ENCODE measurements around the gene NPR2. TPM values are rescaled to one million over a fixed set of nuclear protein-coding genes. Genes with fewer than 3 reads are reported as not detected.

NPR2 gene
- total RNA-seq, 2 experiments from 2014 or later, result 4.7 to 9.8 TPM

DNA sequence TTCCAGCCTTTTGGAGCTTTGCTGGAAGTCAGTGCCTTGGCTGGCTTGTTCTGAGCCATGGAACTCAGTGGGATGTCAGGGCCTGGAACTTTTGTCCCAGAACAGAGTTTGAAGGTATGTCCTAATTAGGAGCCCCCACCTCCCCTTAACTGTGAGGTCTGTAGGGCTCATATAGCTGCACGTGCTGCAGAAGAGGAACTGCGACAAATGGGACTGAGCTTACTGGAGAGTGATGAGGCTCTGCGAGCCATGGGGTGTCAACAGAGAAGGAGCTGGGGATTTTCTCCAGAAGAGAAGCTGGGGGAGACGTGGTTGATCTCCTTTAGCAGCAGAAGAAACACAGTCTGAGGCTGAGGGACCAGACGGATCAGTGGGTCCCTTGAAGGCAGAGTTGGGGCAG lies 48.5 kb downstream of the NPR2 start:
- no peak for DNase-seq (ENCODE audit: low spot score)
- ChIA-PET POLR2A (interaction anchor here (1.3 kb wide), 1 partner anchor 27 kb away, joined by 5 read pairs; the partner anchor contains the start of gene SPAG8), CTCF (ENCODE audit: unreplicated experiment) (no interaction called here)
- Histone ChIP-seq H3K36me3 (ENCODE audit: insufficient read depth, low read length) (no peaks in the 10 kb centered on the region), H3K9me3 (ENCODE audit: low read length) (no peaks in the 10 kb centered on the region), H4K20me1 (ENCODE audit: insufficient read depth, low read length) (no peaks in the 10 kb centered on the region), H3K9me2 (ENCODE audit: insufficient read depth, low read length) (no peaks in the 10 kb centered on the region), H3K4me3 (ENCODE audit: low read depth, low read length, poor library complexity, severe bottlenecking) (no peak overlapping the region), H3K4me2 (ENCODE audit: low read length) (no peak overlapping the region), H3K4me1 (ENCODE audit: insufficient read depth, low read length, poor library complexity, severe bottlenecking) (peaks cover 18% of the 10 kb centered on the region), H2AFZ (ENCODE audit: low read length) (no peak overlapping the region), H3K27ac (ENCODE audit: low read depth, low read length, poor library complexity, severe bottlenecking) (no peak overlapping the region), H3K79me2 (ENCODE audit: insufficient read depth, low read depth, low read length) (no peaks in the 10 kb centered on the region)
- no peak for TF ChIP-seq EZH2phosphoT487 (IDR thresholded peaks at IDR 0.05; ENCODE audit: borderline replicate concordance, low read depth, low read length)
- TF ChIP-seq, protein P1, sequence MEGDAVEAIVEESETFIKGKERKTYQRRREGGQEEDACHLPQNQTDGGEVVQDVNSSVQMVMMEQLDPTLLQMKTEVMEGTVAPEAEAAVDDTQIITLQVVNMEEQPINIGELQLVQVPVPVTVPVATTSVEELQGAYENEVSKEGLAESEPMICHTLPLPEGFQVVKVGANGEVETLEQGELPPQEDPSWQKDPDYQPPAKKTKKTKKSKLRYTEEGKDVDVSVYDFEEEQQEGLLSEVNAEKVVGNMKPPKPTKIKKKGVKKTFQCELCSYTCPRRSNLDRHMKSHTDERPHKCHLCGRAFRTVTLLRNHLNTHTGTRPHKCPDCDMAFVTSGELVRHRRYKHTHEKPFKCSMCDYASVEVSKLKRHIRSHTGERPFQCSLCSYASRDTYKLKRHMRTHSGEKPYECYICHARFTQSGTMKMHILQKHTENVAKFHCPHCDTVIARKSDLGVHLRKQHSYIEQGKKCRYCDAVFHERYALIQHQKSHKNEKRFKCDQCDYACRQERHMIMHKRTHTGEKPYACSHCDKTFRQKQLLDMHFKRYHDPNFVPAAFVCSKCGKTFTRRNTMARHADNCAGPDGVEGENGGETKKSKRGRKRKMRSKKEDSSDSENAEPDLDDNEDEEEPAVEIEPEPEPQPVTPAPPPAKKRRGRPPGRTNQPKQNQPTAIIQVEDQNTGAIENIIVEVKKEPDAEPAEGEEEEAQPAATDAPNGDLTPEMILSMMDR (conservative IDR thresholded peaks at IDR 0.05; ENCODE audit: low read length), result no peak
- no TSS peak for BruUV-seq (replicated peaks)
- intact Hi-C loops (cut with micrococcal nuclease; ENCODE audit: unreplicated experiment), result no loop called here

DNA sequence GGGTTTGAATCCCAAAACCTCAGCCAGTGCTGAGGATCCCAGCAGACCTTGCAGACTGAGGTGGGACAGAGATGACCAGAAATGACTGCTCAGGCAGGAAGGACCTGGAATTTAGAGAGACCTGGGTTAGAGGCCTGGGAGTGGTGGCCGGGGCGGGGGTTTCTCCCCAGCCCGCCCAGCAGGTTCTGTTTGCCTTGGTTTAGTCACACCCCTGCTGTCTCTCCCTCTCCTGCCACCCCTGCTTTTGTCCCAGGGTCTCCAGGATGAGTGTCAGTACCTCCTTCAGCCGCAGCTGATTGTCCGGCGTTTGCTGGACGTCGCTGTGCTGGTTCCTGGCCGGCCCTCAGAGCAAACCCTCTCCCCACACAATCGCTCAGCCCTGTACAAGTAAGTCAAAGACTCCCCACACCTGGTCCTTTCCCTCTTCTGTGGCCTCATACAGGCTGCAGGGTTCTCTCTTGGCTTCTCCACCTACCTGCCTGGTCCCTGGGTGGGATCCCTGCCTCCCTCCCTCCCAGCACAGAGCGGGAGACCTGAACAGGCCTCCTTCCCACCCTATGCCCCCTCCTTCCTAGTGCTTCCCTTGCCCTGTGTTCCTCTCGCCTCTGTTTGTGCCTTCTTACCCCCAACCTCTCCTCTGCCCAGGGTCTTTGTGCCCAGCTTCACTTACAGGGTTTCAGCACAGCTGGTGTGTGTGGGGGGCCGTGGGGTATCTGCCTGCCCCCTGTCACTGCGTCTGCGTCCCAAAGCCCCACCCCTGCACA lies 49.7 kb downstream of the NPR2 start:
- Histone ChIP-seq H3K27ac (ENCODE audit: low read depth, low read length, poor library complexity, severe bottlenecking) (no peak overlapping the region), H3K9me2 (ENCODE audit: insufficient read depth, low read length) (no peaks in the 10 kb centered on the region), H3K79me2 (ENCODE audit: insufficient read depth, low read depth, low read length) (no peaks in the 10 kb centered on the region), H3K4me2 (ENCODE audit: low read length) (no peak overlapping the region), H4K20me1 (ENCODE audit: insufficient read depth, low read length) (no peaks in the 10 kb centered on the region), H3K4me1 (ENCODE audit: insufficient read depth, low read length, poor library complexity, severe bottlenecking) (peaks cover 25% of the 10 kb centered on the region), H3K4me3 (ENCODE audit: low read depth, low read length, poor library complexity, severe bottlenecking) (no peak overlapping the region), H2AFZ (ENCODE audit: low read length) (no peak overlapping the region), H3K9me3 (ENCODE audit: low read length) (no peaks in the 10 kb centered on the region), H3K36me3 (ENCODE audit: insufficient read depth, low read length) (no peaks in the 10 kb centered on the region)
- ChIA-PET CTCF (ENCODE audit: unreplicated experiment) (no interaction called here), POLR2A (interaction anchor here (0.6 kb wide), 1 partner anchor 37 kb away, joined by 3 read pairs; no protein-coding TSS in a partner anchor)
- intact Hi-C loops (cut with micrococcal nuclease; ENCODE audit: unreplicated experiment), result no loop called here
- DNase-seq (ENCODE audit: low spot score), result no peak
- BruUV-seq (replicated peaks), result no TSS peak
- TF ChIP-seq EZH2phosphoT487 (IDR thresholded peaks at IDR 0.05; ENCODE audit: borderline replicate concordance, low read depth, low read length), result no peak
- TF ChIP-seq, protein P1 (conservative IDR thresholded peaks at IDR 0.05; ENCODE audit: low read length), result no peak

DNA sequence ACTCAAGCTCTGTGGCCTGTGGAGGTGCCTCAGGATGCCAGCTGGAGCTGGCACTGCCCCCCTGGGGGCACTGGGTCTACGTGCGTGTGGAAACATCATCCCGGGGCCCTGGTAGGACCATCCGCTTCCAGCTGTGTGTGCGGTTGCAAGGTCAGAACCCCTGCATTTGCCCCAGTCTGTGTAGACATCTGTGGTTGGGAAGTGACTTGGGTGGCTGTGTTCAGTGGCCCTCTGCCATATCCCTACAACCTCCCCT lies 50.2 kb downstream of the NPR2 start:
- no peak overlapping the region for H3K4me3 ChIP-seq (ENCODE audit: low read depth, low read length, poor library complexity, severe bottlenecking)
- no peak overlapping the region for H2AFZ ChIP-seq (ENCODE audit: low read length)
- intact Hi-C loops (cut with micrococcal nuclease; ENCODE audit: unreplicated experiment), result no loop called here
- ChIA-PET POLR2A (no interaction called here), CTCF (ENCODE audit: unreplicated experiment) (no interaction called here)
- no peaks in the 10 kb centered on the region for H3K9me3 ChIP-seq (ENCODE audit: low read length)
- no peak overlapping the region for H3K27ac ChIP-seq (ENCODE audit: low read depth, low read length, poor library complexity, severe bottlenecking)
- no peak for DNase-seq (ENCODE audit: low spot score)
- TF ChIP-seq, protein P1 (conservative IDR thresholded peaks at IDR 0.05; ENCODE audit: low read length), result no peak
- no peak for TF ChIP-seq EZH2phosphoT487 (IDR thresholded peaks at IDR 0.05; ENCODE audit: borderline replicate concordance, low read depth, low read length)
- no peaks in the 10 kb centered on the region for H3K79me2 ChIP-seq (ENCODE audit: insufficient read depth, low read depth, low read length)
- H3K4me1 ChIP-seq (ENCODE audit: insufficient read depth, low read length, poor library complexity, severe bottlenecking), result peaks cover 25% of the 10 kb centered on the region
- no TSS peak for BruUV-seq (replicated peaks)
- H3K4me2 ChIP-seq (ENCODE audit: low read length), result no peak overlapping the region
- no peaks in the 10 kb centered on the region for H3K36me3 ChIP-seq (ENCODE audit: insufficient read depth, low read length)
- H4K20me1 ChIP-seq (ENCODE audit: insufficient read depth, low read length), result no peaks in the 10 kb centered on the region
- H3K9me2 ChIP-seq (ENCODE audit: insufficient read depth, low read length), result no peaks in the 10 kb centered on the region
